ENCODE measurements around the gene BPI. TPM values are rescaled to one million over a fixed set of nuclear protein-coding genes. Genes with fewer than 3 reads are reported as not detected.

Gene BPI
- total RNA-seq, 2 experiments from 2014 or later: 0.14 TPM; not detected in 1

DNA sequence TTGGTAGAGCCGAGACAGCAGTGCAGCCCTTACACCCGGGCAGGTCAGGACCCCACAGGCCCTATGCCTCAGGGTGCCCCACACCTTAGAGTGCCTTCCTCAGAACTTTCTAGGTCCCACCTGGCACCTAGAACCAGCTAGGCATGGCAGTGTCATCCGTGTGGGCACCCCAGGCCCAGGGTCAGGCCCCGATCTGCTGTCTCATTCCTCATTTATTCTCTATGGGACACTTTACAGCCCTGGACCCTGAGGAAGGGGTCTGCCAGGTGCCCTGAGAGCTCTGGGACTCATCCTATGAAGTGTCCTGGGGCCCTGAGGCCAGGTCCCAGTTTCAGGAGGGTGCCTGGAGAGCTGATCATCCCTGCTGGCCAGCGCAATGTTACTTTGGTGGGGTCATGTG, 8.1 kb upstream of the BPI start:
- H3K27ac ChIP-seq (ENCODE audit: low read depth in 1 of 2, low read length in 2 of 2): no peak overlapping the region
- Mint-ChIP-seq H3K36me3 (ENCODE audit: low read depth) (no peaks in the 10 kb centered on the region), H3K27ac (no peak overlapping the region), H3K4me1 (ENCODE audit: low read depth) (no peaks in the 10 kb centered on the region), H3K4me3 (no peak overlapping the region), H3K9me3 (no peaks in the 10 kb centered on the region), H3K27me3 (peaks cover 42% of the 10 kb centered on the region)
- no peak for ATAC-seq (ENCODE audit: poor library complexity)
- no peak overlapping the region for H3K4me3 ChIP-seq (ENCODE audit: low read length)
- H3K4me1 ChIP-seq (ENCODE audit: insufficient read depth, low read length): no peaks in the 10 kb centered on the region
- H3K27me3 ChIP-seq (ENCODE audit: control insufficient read depth in 1 of 2, insufficient read depth in 2 of 2, low read length in 2 of 2): peaks cover 12 to 17% of the 10 kb centered on the region in 2 experiments
- TF ChIP-seq, protein P1, sequence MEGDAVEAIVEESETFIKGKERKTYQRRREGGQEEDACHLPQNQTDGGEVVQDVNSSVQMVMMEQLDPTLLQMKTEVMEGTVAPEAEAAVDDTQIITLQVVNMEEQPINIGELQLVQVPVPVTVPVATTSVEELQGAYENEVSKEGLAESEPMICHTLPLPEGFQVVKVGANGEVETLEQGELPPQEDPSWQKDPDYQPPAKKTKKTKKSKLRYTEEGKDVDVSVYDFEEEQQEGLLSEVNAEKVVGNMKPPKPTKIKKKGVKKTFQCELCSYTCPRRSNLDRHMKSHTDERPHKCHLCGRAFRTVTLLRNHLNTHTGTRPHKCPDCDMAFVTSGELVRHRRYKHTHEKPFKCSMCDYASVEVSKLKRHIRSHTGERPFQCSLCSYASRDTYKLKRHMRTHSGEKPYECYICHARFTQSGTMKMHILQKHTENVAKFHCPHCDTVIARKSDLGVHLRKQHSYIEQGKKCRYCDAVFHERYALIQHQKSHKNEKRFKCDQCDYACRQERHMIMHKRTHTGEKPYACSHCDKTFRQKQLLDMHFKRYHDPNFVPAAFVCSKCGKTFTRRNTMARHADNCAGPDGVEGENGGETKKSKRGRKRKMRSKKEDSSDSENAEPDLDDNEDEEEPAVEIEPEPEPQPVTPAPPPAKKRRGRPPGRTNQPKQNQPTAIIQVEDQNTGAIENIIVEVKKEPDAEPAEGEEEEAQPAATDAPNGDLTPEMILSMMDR (IDR thresholded peaks at IDR 0.05): no peak
- no peaks in the 10 kb centered on the region for H3K36me3 ChIP-seq (ENCODE audit: insufficient read depth, low read length)
- intact Hi-C loops (cut with DNase I, micrococcal nuclease): no loop called here
- POLR2A ChIA-PET: no interaction called here
- CTCF ChIA-PET: no interaction called here
- peaks cover 0 to 4% of the 10 kb centered on the region in 2 experiments for H3K9me3 ChIP-seq (ENCODE audit: control insufficient read depth in 1 of 2, insufficient read depth in 1 of 2, low read length in 2 of 2)
- DNase-seq: no peak

DNA sequence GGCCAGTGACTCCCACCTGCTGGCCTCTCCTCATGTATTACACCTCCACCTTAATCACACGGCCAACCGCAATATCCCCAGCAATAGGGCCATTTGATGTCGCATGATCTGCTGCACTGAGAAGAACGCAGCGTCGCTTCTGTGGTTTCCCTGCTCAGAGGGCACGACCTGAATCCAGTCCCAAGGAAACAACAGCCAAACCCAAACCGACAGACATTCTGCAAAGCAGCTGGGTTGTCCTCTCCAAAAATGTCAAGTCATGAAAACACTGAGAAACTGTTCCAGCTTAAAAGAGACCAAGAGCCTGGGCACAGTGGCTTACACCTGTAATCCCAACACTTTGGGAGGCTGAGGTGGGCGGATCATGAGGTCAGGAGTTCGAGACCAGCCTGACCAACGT, 7.5 kb upstream of the BPI start:
- Histone ChIP-seq H3K27me3 (ENCODE audit: control insufficient read depth in 1 of 2, insufficient read depth in 2 of 2, low read length in 2 of 2) (peaks cover 12 to 14% of the 10 kb centered on the region in 2 experiments), H3K4me3 (ENCODE audit: low read length) (no peak overlapping the region), H3K36me3 (ENCODE audit: insufficient read depth, low read length) (no peaks in the 10 kb centered on the region), H3K27ac (ENCODE audit: low read depth in 1 of 2, low read length in 2 of 2) (no peak overlapping the region), H3K4me1 (ENCODE audit: insufficient read depth, low read length) (no peaks in the 10 kb centered on the region), H3K9me3 (ENCODE audit: control insufficient read depth in 1 of 2, insufficient read depth in 1 of 2, low read length in 2 of 2) (peaks cover 0 to 4% of the 10 kb centered on the region in 2 experiments)
- POLR2A ChIA-PET: no interaction called here
- intact Hi-C loops (cut with DNase I, micrococcal nuclease): no loop called here
- ATAC-seq (ENCODE audit: poor library complexity) (no peak), DNase-seq (no peak)
- CTCF ChIA-PET: no interaction called here
- Mint-ChIP-seq H3K9me3 (no peaks in the 10 kb centered on the region), H3K36me3 (ENCODE audit: low read depth) (no peaks in the 10 kb centered on the region), H3K27me3 (peaks cover 43% of the 10 kb centered on the region), H3K27ac (no peak overlapping the region), H3K4me1 (ENCODE audit: low read depth) (no peaks in the 10 kb centered on the region), H3K4me3 (no peak overlapping the region)
- TF ChIP-seq, protein P1 (IDR thresholded peaks at IDR 0.05): no peak

DNA sequence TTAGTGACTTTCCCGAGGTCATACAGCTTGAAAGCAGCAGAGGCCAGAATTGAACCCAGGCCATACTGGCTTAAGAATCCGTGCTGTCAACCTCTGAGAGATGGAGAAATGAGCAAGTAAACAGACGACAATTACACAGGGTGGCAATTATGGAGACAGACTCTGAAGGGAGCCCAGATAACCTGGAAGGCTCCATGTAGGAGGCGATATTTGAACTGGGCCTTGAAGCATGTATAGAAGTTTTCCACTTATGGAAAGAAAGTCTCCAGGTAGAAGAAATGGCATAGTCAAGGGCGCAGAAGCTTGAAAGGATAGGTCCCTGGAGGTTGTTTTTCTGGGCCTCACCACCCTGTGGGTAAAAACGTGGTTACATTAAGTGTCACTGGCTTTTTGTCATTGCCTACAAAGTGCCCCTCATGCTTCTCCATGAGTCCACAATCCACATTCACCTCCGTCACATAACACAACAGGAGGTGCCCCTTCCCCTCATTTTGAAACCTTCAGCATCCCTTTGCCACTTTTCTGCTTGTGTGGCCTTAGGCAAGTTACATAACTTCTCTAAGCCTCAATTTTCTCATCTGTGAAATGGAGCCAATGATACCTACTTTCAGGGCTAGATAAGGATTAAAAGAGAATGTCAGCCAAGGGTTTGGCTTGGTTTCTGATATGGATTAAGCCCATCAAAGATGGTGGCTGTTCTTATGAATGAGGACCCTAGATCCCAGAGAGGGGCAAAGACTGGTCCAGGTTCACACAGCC, 5.9 kb upstream of the BPI start:
- Histone ChIP-seq H3K9me3 (ENCODE audit: control insufficient read depth in 1 of 2, insufficient read depth in 1 of 2, low read length in 2 of 2) (no peaks in the 10 kb centered on the region), H3K36me3 (ENCODE audit: insufficient read depth, low read length) (no peaks in the 10 kb centered on the region), H3K4me1 (ENCODE audit: insufficient read depth, low read length) (no peaks in the 10 kb centered on the region), H3K4me3 (ENCODE audit: low read length) (no peak overlapping the region), H3K27me3 (ENCODE audit: control insufficient read depth in 1 of 2, insufficient read depth in 2 of 2, low read length in 2 of 2) (peaks cover 11% of the 10 kb centered on the region in 2 experiments), H3K27ac (ENCODE audit: low read depth in 1 of 2, low read length in 2 of 2) (no peak overlapping the region)
- ATAC-seq (ENCODE audit: poor library complexity): no peak
- H3K4me1 Mint-ChIP-seq (ENCODE audit: low read depth): peaks cover under 1% of the 10 kb centered on the region
- no peak for DNase-seq
- ChIA-PET POLR2A (no interaction called here), CTCF (no interaction called here)
- TF ChIP-seq, protein P1 (IDR thresholded peaks at IDR 0.05): no peak
- no peak overlapping the region for H3K4me3 Mint-ChIP-seq
- H3K27ac Mint-ChIP-seq: no peak overlapping the region
- intact Hi-C loops (cut with DNase I, micrococcal nuclease): no loop called here
- peaks cover 43% of the 10 kb centered on the region for H3K27me3 Mint-ChIP-seq
- H3K9me3 Mint-ChIP-seq: no peaks in the 10 kb centered on the region
- H3K36me3 Mint-ChIP-seq (ENCODE audit: low read depth): no peaks in the 10 kb centered on the region
